Lower lobe of right lung (tissue), 2 donors: Measurements from ENCODE around the gene SUCO. TPM values are rescaled to one million over a fixed set of nuclear protein-coding genes. Genes with fewer than 3 reads are reported as not detected.

ENCODE experiments used
- ATAC-seq, 2 donors: fragments of 200-7000 bp; cut with Tn5 transposase; one replicate each; pipeline ENCODE4 v1.9.1; 2020 to 2022; ENCODE audit warnings: mild to moderate bottlenecking in 2 of 2, moderate library complexity in 2 of 2
- DNase-seq: peaks from one replicate; pipeline ENCODE4 v3.0.0-alpha.2; 2020
- H3K27ac ChIP-seq: fragments of 200-600 bp; one replicate; pipeline ENCODE4 v1.8.0; 2022
- H3K27me3 ChIP-seq: fragments of 200-600 bp; one replicate; pipeline ENCODE4 v1.8.0; 2022; ENCODE audit warnings: low read depth
- H3K36me3 ChIP-seq: fragments of 200-600 bp; one replicate; pipeline ENCODE4 v1.8.0; 2022; ENCODE audit warnings: mild to moderate bottlenecking
- H3K4me1 ChIP-seq: fragments of 200-600 bp; one replicate; pipeline ENCODE4 v1.8.0; 2022
- H3K4me3 ChIP-seq: fragments of 200-600 bp; one replicate; pipeline ENCODE4 v1.8.0; 2022; ENCODE audit warnings: mild to moderate bottlenecking
- H3K9me3 ChIP-seq: fragments of 200-600 bp; one replicate; pipeline ENCODE4 v1.8.0; 2022
- intact Hi-C: fragments of 100-400 bp; cut with DNase I; formaldehyde crosslinking; loops from one replicate; pipeline ENCODE4 v1.11.0; 2022
- total RNA-seq: library from RNA; stranded (reverse); fragmentation: NEBNext Ultra II Directional; extraction: Animal tissue kit (Norgen Biotek cat#: 25700); gene quantifications from one replicate; pipeline ENCODE4 v1.2.1, GENCODE V29; 2021
- TF ChIP-seq, protein P1 (sequence below): fragments of 200-600 bp; IDR thresholded peaks from one replicate; pipeline ENCODE4 v1.8.0; 2022; ENCODE audit warnings: antibody characterized with exemption, mild to moderate bottlenecking
- donor health status: DM: no; HTN: yes; CAD: no; lungs with severe emphysema.

The SUCO gene
- total RNA-seq, 1 donor from 2014 or later = 32.5 TPM

DNA sequence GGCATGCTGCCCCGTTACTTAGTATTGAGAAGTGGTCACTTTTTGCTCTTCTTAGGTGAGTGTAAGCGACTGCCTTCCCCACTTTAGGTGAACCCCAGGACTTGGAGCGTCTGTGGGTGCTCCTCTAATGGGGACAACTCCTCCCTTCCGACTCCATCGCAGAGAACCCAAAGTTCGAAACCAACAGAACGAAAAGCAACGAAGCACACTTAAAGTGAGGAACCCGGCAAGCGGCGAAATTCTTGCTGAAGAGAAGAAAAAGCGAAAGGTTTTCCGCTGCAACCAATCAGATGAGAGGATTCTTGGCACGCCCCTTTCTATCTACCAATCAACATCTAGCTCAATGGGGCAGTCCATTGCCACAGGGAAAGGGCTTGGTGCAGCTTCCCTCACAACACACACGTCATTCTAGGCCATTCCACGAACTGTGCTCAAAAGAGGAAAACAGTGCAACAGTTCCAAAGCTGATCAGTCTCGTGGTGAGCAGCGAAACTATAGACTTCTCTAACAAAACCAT is 709 bp upstream of the SUCO start:
- Histone ChIP-seq H3K4me1 (peaks cover 35% of the 10 kb centered on the region), H3K4me3 (peak overlapping the region; percentile 87), H3K36me3 (no peaks in the 10 kb centered on the region), H3K27ac (peak overlapping the region; percentile 99), H3K9me3 (no peaks in the 10 kb centered on the region), H3K27me3 (no peaks in the 10 kb centered on the region)
- intact Hi-C loops = no loop called here
- peak; percentile 91 to 92 for ATAC-seq
- DNase-seq = peak; percentile 86
- TF ChIP-seq, protein P1, sequence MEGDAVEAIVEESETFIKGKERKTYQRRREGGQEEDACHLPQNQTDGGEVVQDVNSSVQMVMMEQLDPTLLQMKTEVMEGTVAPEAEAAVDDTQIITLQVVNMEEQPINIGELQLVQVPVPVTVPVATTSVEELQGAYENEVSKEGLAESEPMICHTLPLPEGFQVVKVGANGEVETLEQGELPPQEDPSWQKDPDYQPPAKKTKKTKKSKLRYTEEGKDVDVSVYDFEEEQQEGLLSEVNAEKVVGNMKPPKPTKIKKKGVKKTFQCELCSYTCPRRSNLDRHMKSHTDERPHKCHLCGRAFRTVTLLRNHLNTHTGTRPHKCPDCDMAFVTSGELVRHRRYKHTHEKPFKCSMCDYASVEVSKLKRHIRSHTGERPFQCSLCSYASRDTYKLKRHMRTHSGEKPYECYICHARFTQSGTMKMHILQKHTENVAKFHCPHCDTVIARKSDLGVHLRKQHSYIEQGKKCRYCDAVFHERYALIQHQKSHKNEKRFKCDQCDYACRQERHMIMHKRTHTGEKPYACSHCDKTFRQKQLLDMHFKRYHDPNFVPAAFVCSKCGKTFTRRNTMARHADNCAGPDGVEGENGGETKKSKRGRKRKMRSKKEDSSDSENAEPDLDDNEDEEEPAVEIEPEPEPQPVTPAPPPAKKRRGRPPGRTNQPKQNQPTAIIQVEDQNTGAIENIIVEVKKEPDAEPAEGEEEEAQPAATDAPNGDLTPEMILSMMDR = no peak

DNA sequence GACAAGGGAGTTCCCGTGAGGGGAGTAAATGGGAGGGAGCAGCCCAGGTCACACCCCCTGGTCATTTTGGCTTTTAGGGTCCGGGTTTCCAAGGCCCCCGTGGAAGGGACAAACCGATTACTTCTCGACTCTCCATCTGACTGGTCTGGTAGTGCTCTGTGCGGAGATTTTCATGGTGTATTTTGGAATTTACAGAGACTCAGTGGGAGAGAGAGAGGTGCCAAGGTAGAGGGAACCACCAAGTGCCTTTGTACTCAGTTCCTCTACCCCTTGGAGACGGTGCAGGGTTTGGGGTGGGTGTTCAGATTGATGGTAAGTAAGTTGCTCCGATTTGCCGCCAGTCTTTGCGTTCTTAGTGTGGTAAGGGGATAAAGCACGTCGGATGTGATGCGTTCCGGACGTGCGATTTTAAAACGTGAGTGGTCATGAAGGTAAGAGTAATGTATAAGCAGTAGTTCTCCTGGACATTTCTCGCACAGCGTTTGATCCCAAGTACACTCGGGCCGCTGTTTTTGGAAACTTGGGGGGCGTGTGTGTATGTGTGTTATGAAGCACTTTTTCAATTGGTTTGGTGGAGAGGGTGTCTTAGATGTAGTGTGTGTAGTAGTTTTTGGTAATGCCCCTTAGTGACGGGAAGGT is 682 bp downstream of the SUCO start:
- TF ChIP-seq, protein P1 = no peak
- H3K4me1 ChIP-seq = peaks cover 41% of the 10 kb centered on the region
- ATAC-seq (peak; percentile 0 to 55), DNase-seq (peak; percentile 45)
- H3K9me3 ChIP-seq = no peaks in the 10 kb centered on the region
- H3K4me3 ChIP-seq = peak overlapping the region; percentile 87
- H3K27ac ChIP-seq = peak overlapping the region; percentile 99
- no peaks in the 10 kb centered on the region for H3K27me3 ChIP-seq
- no peaks in the 10 kb centered on the region for H3K36me3 ChIP-seq
- intact Hi-C loops = no loop called here

DNA sequence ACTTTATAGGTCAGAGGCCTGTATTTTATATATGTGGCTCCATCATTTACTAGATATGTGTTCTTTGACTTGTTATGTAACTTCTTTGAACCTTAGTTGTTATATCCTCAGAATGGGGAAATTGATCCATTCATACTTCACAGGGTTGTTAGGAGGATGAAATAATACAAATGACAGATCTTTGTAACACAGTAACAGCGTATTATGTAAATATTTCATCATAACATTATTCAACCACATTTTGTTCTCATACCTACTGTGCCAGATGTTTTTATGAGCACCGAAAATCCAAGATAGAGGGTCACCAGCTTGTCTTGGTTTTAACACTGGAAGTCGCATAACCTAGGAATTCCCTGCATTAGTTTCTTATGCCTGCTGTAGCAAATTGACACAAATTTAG is 3.3 kb downstream of the SUCO start:
- ATAC-seq (no peak), DNase-seq (no peak)
- Histone ChIP-seq H3K4me1 (peaks cover 50% of the 10 kb centered on the region), H3K36me3 (no peaks in the 10 kb centered on the region), H3K9me3 (no peaks in the 10 kb centered on the region), H3K27ac (no peak overlapping the region), H3K27me3 (no peaks in the 10 kb centered on the region), H3K4me3 (no peak overlapping the region)
- intact Hi-C loops = no loop called here
- TF ChIP-seq, protein P1 = no peak

DNA sequence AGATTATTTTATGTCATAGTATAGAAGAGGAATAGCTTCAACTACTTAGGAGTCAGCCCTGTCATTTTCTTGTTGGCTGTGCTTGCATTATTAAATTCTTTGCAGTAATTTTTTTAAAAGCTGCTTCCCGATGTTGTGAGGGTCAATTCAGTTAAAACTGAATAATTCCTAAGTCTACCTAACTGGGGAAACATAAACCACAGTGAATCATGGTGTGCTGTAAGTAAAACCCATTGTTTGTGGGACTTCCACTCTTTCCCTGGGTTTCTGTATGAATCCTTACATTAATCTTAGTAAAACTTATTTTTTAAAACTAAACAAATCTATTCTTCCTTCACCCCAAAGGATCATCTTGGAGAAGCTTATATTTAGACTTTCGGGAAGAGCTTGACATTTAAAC is 4.4 kb downstream of the SUCO start:
- intact Hi-C loops = no loop called here

DNA sequence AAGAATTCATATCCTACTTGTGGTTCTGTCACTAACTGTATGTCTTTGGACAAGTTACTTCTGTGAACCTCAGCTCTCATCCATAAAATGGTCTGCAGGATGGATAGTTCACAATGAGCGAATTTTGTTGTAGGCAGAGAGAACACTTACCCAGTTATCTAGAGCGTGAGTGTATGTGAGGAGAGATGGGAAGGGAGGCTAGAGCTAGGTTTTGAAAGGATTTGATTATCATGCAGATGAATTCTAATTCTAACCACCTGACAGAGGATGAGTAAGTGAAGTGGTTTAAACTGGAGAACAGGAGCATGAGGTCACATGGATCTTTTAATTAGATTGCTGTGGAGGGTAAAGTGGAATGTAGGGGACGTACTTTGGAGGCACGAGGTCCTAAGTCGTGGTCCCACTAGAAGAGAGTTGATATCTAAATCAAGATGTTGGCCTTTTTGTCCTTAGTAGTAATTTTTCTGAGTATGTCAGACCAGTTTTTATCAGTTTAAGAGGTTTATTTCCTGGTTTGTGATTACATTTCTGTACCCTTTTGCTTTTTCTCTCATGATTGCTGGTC is 5.0 kb downstream of the SUCO start:
- DNase-seq (no peak), ATAC-seq (no peak)
- Histone ChIP-seq H3K9me3 (no peaks in the 10 kb centered on the region), H3K4me3 (no peak overlapping the region), H3K36me3 (no peaks in the 10 kb centered on the region), H3K27ac (no peak overlapping the region), H3K4me1 (peaks cover 52% of the 10 kb centered on the region), H3K27me3 (no peaks in the 10 kb centered on the region)
- TF ChIP-seq, protein P1 = no peak
- intact Hi-C loops = no loop called here

More for the DNA sequence above, 4.4 kb downstream of the SUCO start:
- TF ChIP-seq, protein P1 = no peak
- H3K4me1 ChIP-seq = peaks cover 46% of the 10 kb centered on the region
- no peak overlapping the region for H3K4me3 ChIP-seq
- DNase-seq = no peak
- no peak for ATAC-seq
- no peaks in the 10 kb centered on the region for H3K27me3 ChIP-seq
- no peak overlapping the region for H3K27ac ChIP-seq
- H3K36me3 ChIP-seq = no peaks in the 10 kb centered on the region
- H3K9me3 ChIP-seq = no peaks in the 10 kb centered on the region
